Osteoblast (primary cell): ENCODE results near the gene QSOX1. TPM values are rescaled to one million over a fixed set of nuclear protein-coding genes. Genes with fewer than 3 reads are reported as not detected.

Experiments
- DNase-seq: peaks from one replicate; pipeline ENCODE4 v3.0.0; 2011; ENCODE audit warnings: low spot score, mixed read lengths; ENCODE audit not compliant: insufficient read length; ENCODE audit errors: missing footprints
- H2AFZ ChIP-seq: 2 replicates; pipeline ENCODE4 v1.6.0; 2011; ENCODE audit warnings: mild to moderate bottlenecking, low read length
- H3K27ac ChIP-seq: 2 replicates; pipeline ENCODE4 v1.5.1; 2011; ENCODE audit warnings: mild to moderate bottlenecking, low read depth, low read length, moderate library complexity
- H3K27me3 ChIP-seq: 2 replicates; pipeline ENCODE4 v1.6.0; 2012; ENCODE audit warnings: mild to moderate bottlenecking, control low read depth, inconsistent platforms, low read length, moderate library complexity; ENCODE audit not compliant: insufficient read depth
- H3K36me3 ChIP-seq: 2 replicates; pipeline ENCODE4 v1.5.1; 2011; ENCODE audit warnings: mild to moderate bottlenecking, low read length, control low read depth, moderate library complexity; ENCODE audit not compliant: insufficient read depth
- H3K4me1 ChIP-seq: 2 replicates; pipeline ENCODE4 v1.5.1; 2011; ENCODE audit warnings: mild to moderate bottlenecking, low read length, control low read depth, moderate library complexity; ENCODE audit not compliant: insufficient read depth
- H3K4me2 ChIP-seq: 2 replicates; pipeline ENCODE4 v1.6.0; 2011; ENCODE audit warnings: mild to moderate bottlenecking, low read length; ENCODE audit not compliant: insufficient read depth
- H3K4me3 ChIP-seq: fragments of 200-600 bp; sonication (generic); 3 replicates; pipeline ENCODE4 v1.5.1; 2012; ENCODE audit warnings: mild to moderate bottlenecking, low read length, inconsistent platforms; ENCODE audit not compliant: insufficient read depth
- H3K79me2 ChIP-seq: 2 replicates; pipeline ENCODE4 v1.6.0; 2012; ENCODE audit warnings: mild to moderate bottlenecking, low read length, control low read depth, inconsistent platforms; ENCODE audit not compliant: insufficient read depth
- H3K9me3 ChIP-seq: 2 replicates; pipeline ENCODE4 v1.5.1; 2011; ENCODE audit warnings: low read depth, low read length, control low read depth
- H4K20me1 ChIP-seq: 2 replicates; pipeline ENCODE4 v1.6.0; 2012; ENCODE audit warnings: mild to moderate bottlenecking, low read length, control low read depth; ENCODE audit not compliant: insufficient read depth
- total RNA-seq: library from RNA; depleted of rRNA; stranded (reverse); fragments of >200 nt; gene quantifications from 2 replicates; pipeline ENCODE4 v1.2.3, GENCODE V29; 2012
- TF ChIP-seq, protein P1 (sequence below): IDR thresholded peaks from 2 replicates; pipeline ENCODE4 v1.5.1; 2011; ENCODE audit warnings: mild to moderate bottlenecking, low read depth, low read length, moderate library complexity; ENCODE audit errors: extremely low read depth

The QSOX1 gene
- total RNA-seq, 1 donor: 373 TPM

DNA sequence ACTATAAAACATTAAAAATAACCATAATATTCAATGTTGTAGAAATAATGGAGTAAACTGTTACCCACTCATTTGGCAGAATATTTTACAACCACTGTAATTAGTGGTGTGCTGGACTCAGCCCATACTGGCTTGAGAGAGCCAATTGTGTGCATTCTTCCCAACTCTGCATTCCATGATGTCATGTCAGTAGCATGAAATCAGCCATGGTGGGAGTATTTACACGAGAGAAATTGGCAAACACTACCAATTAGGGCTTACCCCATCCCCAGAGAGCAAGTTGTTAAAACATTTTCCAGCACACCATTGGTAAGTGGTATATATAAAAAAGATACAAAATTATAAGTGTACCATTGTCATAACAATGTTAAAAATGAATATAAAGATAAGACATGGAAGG, 19.1 kb upstream of the QSOX1 start:
- Histone ChIP-seq H3K9me3 (no peaks in the 10 kb centered on the region), H2AFZ (no peak overlapping the region), H3K27me3 (no peaks in the 10 kb centered on the region), H3K27ac (no peak overlapping the region), H4K20me1 (no peaks in the 10 kb centered on the region), H3K4me2 (no peak overlapping the region), H3K79me2 (no peaks in the 10 kb centered on the region), H3K4me3 (no peak overlapping the region), H3K4me1 (peaks cover 23% of the 10 kb centered on the region), H3K36me3 (no peaks in the 10 kb centered on the region)
- TF ChIP-seq, protein P1, sequence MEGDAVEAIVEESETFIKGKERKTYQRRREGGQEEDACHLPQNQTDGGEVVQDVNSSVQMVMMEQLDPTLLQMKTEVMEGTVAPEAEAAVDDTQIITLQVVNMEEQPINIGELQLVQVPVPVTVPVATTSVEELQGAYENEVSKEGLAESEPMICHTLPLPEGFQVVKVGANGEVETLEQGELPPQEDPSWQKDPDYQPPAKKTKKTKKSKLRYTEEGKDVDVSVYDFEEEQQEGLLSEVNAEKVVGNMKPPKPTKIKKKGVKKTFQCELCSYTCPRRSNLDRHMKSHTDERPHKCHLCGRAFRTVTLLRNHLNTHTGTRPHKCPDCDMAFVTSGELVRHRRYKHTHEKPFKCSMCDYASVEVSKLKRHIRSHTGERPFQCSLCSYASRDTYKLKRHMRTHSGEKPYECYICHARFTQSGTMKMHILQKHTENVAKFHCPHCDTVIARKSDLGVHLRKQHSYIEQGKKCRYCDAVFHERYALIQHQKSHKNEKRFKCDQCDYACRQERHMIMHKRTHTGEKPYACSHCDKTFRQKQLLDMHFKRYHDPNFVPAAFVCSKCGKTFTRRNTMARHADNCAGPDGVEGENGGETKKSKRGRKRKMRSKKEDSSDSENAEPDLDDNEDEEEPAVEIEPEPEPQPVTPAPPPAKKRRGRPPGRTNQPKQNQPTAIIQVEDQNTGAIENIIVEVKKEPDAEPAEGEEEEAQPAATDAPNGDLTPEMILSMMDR: no peak
- DNase-seq: no peak

DNA sequence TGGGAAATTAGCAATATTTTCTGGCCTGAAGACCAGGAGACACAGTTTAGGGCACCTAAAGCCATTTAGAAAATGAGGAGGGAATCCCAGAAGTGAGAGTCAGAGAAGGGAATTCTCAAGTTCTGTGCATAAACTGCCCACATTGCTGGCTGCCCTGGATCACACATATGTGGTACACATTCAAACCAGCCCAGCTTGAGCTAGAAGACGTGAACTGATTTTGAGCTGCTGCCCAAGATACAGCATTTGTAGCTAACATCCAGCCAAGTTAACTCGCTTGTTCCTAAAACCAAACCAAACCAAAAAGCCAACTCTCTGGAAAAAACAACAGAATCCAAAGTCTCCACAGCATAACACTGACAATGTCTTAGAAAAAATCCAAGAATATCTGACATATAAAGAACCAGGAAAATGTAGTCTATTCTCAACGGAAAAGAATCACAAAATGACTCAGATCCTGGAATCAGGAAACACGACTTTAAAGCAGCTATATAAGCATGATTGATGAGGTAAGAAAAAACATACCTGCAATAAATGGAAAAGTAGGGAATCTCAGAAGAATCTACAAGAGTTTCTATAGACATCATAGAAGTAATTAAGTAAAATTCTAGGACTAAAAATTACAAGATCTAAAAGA, 18.2 kb upstream of the QSOX1 start:
- TF ChIP-seq, protein P1: no peak
- H3K36me3 ChIP-seq: no peaks in the 10 kb centered on the region
- no peak for DNase-seq

DNA sequence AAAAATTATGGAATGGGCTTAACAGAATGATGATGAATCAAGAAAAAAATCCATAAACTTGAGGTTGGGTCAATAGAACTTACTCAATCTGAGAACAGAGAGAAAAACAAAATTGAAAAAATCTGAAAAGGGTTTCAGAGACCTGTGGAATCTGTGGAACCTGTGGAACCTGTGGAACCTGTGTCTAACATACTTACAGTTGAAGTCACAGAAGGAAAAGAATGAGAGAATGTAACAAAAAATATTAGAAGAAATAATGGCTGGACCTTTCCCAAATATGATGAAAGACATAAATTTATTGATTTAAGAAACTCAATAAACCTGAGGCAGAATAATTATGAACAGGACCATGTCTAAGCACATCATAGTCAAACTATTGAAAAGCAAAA, 17.7 kb upstream of the QSOX1 start:
- Histone ChIP-seq H3K79me2 (no peaks in the 10 kb centered on the region), H3K36me3 (no peaks in the 10 kb centered on the region), H3K4me1 (peaks cover 12% of the 10 kb centered on the region), H3K4me2 (no peak overlapping the region), H3K27me3 (no peaks in the 10 kb centered on the region), H3K4me3 (no peak overlapping the region), H4K20me1 (no peaks in the 10 kb centered on the region), H3K27ac (no peak overlapping the region), H2AFZ (no peak overlapping the region), H3K9me3 (no peaks in the 10 kb centered on the region)
- TF ChIP-seq, protein P1: no peak
- DNase-seq: peak; percentile 43

More for the DNA sequence above, 18.2 kb upstream of the QSOX1 start:
- no peaks in the 10 kb centered on the region for H4K20me1 ChIP-seq
- H3K79me2 ChIP-seq: no peaks in the 10 kb centered on the region
- H3K4me2 ChIP-seq: no peak overlapping the region
- peak overlapping the region; percentile 17 for H2AFZ ChIP-seq
- H3K9me3 ChIP-seq: no peaks in the 10 kb centered on the region
- H3K4me1 ChIP-seq: peaks cover 16% of the 10 kb centered on the region
- peak overlapping the region; percentile 48 for H3K27ac ChIP-seq
- H3K27me3 ChIP-seq: no peaks in the 10 kb centered on the region
- no peak overlapping the region for H3K4me3 ChIP-seq

DNA sequence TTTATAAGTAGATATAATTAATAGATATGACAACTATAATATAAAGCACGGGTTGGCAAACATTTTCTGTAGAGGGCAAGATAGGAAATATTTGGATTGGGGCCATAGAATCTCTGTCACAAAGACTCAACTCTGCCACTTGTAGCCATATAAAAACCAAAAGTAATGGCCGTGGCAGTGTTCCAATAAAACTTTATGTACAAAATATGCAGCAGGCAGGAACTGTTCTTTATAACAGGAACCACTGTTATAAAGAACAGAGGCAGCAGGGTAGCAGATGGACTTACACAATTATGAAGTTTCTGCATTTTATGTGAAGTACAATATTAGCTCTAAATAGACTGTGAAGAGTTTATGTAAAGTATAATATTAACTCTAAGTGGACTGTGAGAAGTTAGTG, 16.9 kb upstream of the QSOX1 start:
- no peaks in the 10 kb centered on the region for H3K27me3 ChIP-seq
- peaks cover 8% of the 10 kb centered on the region for H3K4me1 ChIP-seq
- no peak overlapping the region for H3K27ac ChIP-seq
- H3K4me3 ChIP-seq: no peak overlapping the region
- no peaks in the 10 kb centered on the region for H3K79me2 ChIP-seq
- no peaks in the 10 kb centered on the region for H3K9me3 ChIP-seq
- TF ChIP-seq, protein P1: no peak
- no peak for DNase-seq
- no peak overlapping the region for H3K4me2 ChIP-seq
- no peak overlapping the region for H2AFZ ChIP-seq
- no peaks in the 10 kb centered on the region for H3K36me3 ChIP-seq
- no peaks in the 10 kb centered on the region for H4K20me1 ChIP-seq
